Measurements from ENCODE around the gene GTF2IRD1. TPM values are rescaled to one million over a fixed set of nuclear protein-coding genes. Genes with fewer than 3 reads are reported as not detected.

Gene GTF2IRD1
- total and polyA plus RNA-seq, 2 of the 13 experiments (the other 11 are each of a cell fraction or from before 2014, with no cell fraction given): 16.5 to 26.7 TPM

DNA sequence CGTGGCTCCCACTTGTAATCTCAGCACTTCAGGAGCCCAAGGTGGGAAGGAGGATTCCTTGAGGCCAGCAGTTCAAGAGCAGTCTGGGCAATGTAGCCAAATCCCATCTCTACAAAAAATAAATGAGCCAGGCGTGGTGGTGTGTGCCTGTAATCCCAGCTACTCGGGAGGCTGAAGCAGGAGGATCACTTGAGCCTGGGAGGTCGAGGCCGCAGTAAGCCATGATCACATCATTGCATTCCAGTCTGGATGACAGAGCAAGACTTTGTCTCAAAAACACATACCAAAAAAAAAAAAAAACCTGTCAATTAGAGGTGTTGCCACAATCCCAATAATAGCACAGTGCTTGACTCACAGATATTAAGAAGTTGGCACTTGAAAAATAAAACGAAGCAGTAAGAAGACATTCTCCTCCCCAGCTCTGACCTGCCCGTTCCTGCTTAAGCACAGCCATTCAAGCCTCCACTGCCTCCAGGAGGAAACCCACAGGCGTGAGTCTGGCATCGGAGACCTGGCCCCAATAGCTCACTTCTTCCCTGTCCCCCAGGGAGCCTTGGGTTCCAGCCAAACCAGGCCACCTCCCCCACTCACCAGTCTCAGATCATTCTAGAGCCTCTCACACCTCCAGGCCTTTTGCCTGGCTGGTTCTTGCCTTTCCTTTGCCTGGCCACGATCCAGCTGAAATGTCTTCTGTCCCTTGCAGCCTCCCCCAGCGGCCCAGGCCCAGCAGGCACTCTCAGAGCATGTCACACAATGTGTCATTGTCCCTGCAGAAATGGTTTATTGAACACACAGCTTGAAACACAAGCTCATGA, 158.5 kb downstream of the GTF2IRD1 start (continued):
- TF ChIP-seq ZNF274 (CRISPR knock-in tag; IDR thresholded peaks at IDR 0.05): no peak
- TF ChIP-seq, protein P1, sequence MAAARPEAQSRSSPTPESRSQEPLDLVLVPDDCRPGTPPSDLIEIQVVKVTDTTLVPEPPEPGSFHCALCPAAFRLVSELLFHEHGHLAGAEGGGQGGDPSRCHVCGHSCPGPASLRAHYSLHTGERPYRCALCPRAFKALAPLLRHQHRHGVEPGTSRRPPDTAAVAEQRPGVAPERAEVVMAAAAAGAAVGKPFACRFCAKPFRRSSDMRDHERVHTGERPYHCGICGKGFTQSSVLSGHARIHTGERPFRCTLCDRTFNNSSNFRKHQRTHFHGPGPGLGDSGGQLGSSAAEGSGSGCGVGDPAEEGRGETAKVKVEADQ (CRISPR knock-in tag; IDR thresholded peaks at IDR 0.05; ENCODE audit: borderline replicate concordance): no peak
- TF ChIP-seq FOXK1 (CRISPR knock-in tag; IDR thresholded peaks at IDR 0.05; ENCODE audit: borderline replicate concordance, low read depth): no peak
- 0 out of 2 replicates have a peak, but pooled peaks have one; percentile 40 for TF ChIP-seq ZNF317 (CRISPR knock-in tag; IDR thresholded peaks at IDR 0.05)
- TF ChIP-seq, protein P2, sequence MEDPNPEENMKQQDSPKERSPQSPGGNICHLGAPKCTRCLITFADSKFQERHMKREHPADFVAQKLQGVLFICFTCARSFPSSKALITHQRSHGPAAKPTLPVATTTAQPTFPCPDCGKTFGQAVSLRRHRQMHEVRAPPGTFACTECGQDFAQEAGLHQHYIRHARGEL (CRISPR knock-in tag; IDR thresholded peaks at IDR 0.05): no peak
- TF ChIP-seq HDAC6 (IDR thresholded peaks at IDR 0.05; ENCODE audit: low read depth, low read length): no peak
- TF ChIP-seq, protein P3, sequence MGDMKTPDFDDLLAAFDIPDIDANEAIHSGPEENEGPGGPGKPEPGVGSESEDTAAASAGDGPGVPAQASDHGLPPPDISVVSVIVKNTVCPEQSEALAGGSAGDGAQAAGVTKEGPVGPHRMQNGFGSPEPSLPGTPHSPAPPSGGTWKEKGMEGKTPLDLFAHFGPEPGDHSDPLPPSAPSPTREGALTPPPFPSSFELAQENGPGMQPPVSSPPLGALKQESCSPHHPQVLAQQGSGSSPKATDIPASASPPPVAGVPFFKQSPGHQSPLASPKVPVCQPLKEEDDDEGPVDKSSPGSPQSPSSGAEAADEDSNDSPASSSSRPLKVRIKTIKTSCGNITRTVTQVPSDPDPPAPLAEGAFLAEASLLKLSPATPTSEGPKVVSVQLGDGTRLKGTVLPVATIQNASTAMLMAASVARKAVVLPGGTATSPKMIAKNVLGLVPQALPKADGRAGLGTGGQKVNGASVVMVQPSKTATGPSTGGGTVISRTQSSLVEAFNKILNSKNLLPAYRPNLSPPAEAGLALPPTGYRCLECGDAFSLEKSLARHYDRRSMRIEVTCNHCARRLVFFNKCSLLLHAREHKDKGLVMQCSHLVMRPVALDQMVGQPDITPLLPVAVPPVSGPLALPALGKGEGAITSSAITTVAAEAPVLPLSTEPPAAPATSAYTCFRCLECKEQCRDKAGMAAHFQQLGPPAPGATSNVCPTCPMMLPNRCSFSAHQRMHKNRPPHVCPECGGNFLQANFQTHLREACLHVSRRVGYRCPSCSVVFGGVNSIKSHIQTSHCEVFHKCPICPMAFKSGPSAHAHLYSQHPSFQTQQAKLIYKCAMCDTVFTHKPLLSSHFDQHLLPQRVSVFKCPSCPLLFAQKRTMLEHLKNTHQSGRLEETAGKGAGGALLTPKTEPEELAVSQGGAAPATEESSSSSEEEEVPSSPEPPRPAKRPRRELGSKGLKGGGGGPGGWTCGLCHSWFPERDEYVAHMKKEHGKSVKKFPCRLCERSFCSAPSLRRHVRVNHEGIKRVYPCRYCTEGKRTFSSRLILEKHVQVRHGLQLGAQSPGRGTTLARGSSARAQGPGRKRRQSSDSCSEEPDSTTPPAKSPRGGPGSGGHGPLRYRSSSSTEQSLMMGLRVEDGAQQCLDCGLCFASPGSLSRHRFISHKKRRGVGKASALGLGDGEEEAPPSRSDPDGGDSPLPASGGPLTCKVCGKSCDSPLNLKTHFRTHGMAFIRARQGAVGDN (CRISPR knock-in tag; IDR thresholded peaks at IDR 0.05): peak; percentile 79
- no peak for TF ChIP-seq ZNF225 (CRISPR knock-in tag; IDR thresholded peaks at IDR 0.05)
- TF ChIP-seq NCOA1 (CRISPR knock-in tag; IDR thresholded peaks at IDR 0.05): no peak
- TF ChIP-seq, protein P4, sequence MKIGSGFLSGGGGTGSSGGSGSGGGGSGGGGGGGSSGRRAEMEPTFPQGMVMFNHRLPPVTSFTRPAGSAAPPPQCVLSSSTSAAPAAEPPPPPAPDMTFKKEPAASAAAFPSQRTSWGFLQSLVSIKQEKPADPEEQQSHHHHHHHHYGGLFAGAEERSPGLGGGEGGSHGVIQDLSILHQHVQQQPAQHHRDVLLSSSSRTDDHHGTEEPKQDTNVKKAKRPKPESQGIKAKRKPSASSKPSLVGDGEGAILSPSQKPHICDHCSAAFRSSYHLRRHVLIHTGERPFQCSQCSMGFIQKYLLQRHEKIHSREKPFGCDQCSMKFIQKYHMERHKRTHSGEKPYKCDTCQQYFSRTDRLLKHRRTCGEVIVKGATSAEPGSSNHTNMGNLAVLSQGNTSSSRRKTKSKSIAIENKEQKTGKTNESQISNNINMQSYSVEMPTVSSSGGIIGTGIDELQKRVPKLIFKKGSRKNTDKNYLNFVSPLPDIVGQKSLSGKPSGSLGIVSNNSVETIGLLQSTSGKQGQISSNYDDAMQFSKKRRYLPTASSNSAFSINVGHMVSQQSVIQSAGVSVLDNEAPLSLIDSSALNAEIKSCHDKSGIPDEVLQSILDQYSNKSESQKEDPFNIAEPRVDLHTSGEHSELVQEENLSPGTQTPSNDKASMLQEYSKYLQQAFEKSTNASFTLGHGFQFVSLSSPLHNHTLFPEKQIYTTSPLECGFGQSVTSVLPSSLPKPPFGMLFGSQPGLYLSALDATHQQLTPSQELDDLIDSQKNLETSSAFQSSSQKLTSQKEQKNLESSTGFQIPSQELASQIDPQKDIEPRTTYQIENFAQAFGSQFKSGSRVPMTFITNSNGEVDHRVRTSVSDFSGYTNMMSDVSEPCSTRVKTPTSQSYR (CRISPR knock-in tag; IDR thresholded peaks at IDR 0.05; ENCODE audit: borderline replicate concordance): peak; percentile 35; the same call in 1 of the 2 replicates
- no peak for TF ChIP-seq PHF5A (CRISPR knock-in tag; IDR thresholded peaks at IDR 0.05; ENCODE audit: low read depth, unreplicated experiment)
- TF ChIP-seq KLF16 (CRISPR knock-in tag; IDR thresholded peaks at IDR 0.05): no peak
- no peak for TF ChIP-seq ZNF543 (CRISPR knock-in tag; IDR thresholded peaks at IDR 0.05)
- no peak for TF ChIP-seq ZNF510 (CRISPR knock-in tag; IDR thresholded peaks at IDR 0.05; ENCODE audit: low read depth)
- TF ChIP-seq KDM2A (CRISPR knock-in tag; IDR thresholded peaks at IDR 0.05; ENCODE audit: borderline replicate concordance, low read depth): peak; percentile 21; the same call in 1 of the 2 replicates
- no peak for TF ChIP-seq ZFP36L2 (CRISPR knock-in tag; IDR thresholded peaks at IDR 0.05)
- no peak for TF ChIP-seq MAF1 (CRISPR knock-in tag; IDR thresholded peaks at IDR 0.05; ENCODE audit: borderline replicate concordance)
- no peak for TF ChIP-seq HMGA1 (CRISPR knock-in tag; conservative IDR thresholded peaks at IDR 0.05)
- TF ChIP-seq, protein P5, sequence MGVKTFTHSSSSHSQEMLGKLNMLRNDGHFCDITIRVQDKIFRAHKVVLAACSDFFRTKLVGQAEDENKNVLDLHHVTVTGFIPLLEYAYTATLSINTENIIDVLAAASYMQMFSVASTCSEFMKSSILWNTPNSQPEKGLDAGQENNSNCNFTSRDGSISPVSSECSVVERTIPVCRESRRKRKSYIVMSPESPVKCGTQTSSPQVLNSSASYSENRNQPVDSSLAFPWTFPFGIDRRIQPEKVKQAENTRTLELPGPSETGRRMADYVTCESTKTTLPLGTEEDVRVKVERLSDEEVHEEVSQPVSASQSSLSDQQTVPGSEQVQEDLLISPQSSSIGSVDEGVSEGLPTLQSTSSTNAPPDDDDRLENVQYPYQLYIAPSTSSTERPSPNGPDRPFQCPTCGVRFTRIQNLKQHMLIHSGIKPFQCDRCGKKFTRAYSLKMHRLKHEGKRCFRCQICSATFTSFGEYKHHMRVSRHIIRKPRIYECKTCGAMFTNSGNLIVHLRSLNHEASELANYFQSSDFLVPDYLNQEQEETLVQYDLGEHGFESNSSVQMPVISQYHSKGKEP (CRISPR knock-in tag; IDR thresholded peaks at IDR 0.05): no peak
